HCT116 (cell line): Measurements from ENCODE around the gene SERTAD2.

ENCODE experiments used
- ELF1 ChIP-seq: IDR thresholded peaks from 2 replicates; pipeline ENCODE4 v1.6.1; 2012; ENCODE audit warnings: low read depth, borderline replicate concordance
- JUND ChIP-seq: IDR thresholded peaks from 2 replicates; pipeline ENCODE4 v1.6.1; 2012
- POLR2A ChIP-seq: IDR thresholded peaks from 2 replicates; pipeline ENCODE4 v1.7.0; 2011; ENCODE audit warnings: borderline replicate concordance; ENCODE audit not compliant: insufficient read depth, insufficient read length; ENCODE audit errors: extremely low read depth
- RAD21 ChIP-seq: IDR thresholded peaks from 2 replicates; pipeline ENCODE4 v1.6.1; 2012; ENCODE audit warnings: low read depth, mild to moderate bottlenecking
- ZFX ChIP-seq: fragments of 450-650 bp; IDR thresholded peaks from 2 replicates; pipeline ENCODE4 v1.6.1; 2017
- TF ChIP-seq, protein P1 (sequence below), 3 experiments: fragments of 200-600 bp in 1 of 3; sonication (generic) in 1 of 3; IDR thresholded peaks in 2 of 3; conservative IDR thresholded peaks in 1 of 3; 2 replicates each; pipeline ENCODE4 v1.5.1; 2012 to 2017; ENCODE audit warnings: low read depth in 2 of 3, low read length in 2 of 3, antibody characterized with exemption in 1 of 3, borderline replicate concordance in 1 of 3, control low read depth in 1 of 3, mild to moderate bottlenecking in 1 of 3, mixed read lengths in 1 of 3, mixed run types in 1 of 3, moderate library complexity in 1 of 3; ENCODE audit not compliant: insufficient read depth in 1 of 3
- TF ChIP-seq, protein P2 (sequence below): IDR thresholded peaks from 2 replicates; pipeline ENCODE4 v1.6.1; 2012

GRCh38 chr2:64594226-64594989 lies 59.3 kb downstream of the SERTAD2 start:
- TF ChIP-seq, protein P1, sequence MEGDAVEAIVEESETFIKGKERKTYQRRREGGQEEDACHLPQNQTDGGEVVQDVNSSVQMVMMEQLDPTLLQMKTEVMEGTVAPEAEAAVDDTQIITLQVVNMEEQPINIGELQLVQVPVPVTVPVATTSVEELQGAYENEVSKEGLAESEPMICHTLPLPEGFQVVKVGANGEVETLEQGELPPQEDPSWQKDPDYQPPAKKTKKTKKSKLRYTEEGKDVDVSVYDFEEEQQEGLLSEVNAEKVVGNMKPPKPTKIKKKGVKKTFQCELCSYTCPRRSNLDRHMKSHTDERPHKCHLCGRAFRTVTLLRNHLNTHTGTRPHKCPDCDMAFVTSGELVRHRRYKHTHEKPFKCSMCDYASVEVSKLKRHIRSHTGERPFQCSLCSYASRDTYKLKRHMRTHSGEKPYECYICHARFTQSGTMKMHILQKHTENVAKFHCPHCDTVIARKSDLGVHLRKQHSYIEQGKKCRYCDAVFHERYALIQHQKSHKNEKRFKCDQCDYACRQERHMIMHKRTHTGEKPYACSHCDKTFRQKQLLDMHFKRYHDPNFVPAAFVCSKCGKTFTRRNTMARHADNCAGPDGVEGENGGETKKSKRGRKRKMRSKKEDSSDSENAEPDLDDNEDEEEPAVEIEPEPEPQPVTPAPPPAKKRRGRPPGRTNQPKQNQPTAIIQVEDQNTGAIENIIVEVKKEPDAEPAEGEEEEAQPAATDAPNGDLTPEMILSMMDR (IDR thresholded peaks at IDR 0.05 in 2 of 3, conservative IDR thresholded peaks at IDR 0.05 in 1 of 3; ENCODE audit: borderline replicate concordance in 1 of 3, insufficient read depth in 1 of 3, low read depth in 2 of 3, low read length in 2 of 3): no peak
- TF ChIP-seq, protein P2, sequence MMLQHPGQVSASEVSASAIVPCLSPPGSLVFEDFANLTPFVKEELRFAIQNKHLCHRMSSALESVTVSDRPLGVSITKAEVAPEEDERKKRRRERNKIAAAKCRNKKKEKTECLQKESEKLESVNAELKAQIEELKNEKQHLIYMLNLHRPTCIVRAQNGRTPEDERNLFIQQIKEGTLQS: no peak
- TF ChIP-seq ZFX (no peak), RAD21 (no peak), ELF1 (no peak), POLR2A (no peak), JUND (no peak)
